Tibial nerve (tissue), 4 donors: ENCODE measurements around the gene CCER1. TPM values are rescaled to one million over a fixed set of nuclear protein-coding genes. Genes with fewer than 3 reads are reported as not detected.

Experiments
- DNase-seq, 2 donors: peaks; one replicate each; pipeline ENCODE4 v3.0.0-alpha.2; 2019; ENCODE audit warnings: low spot score in 2 of 2
- H3K27ac ChIP-seq, 4 donors: fragments of 200-600 bp; sonication (generic) in 3 of 4; one replicate each; pipeline ENCODE4 v1.5.1; 2017 to 2019; ENCODE audit warnings: mild to moderate bottlenecking in 1 of 4
- H3K27me3 ChIP-seq, 2 donors: fragments of 200-600 bp; sonication (generic) in 1 of 2; one replicate each; pipeline versions ENCODE4 v1.5.1 to v1.6.0; 2017 to 2019
- H3K36me3 ChIP-seq, 3 donors: fragments of 200-600 bp; sonication (generic); one replicate each; pipeline ENCODE4 v1.5.1; 2018 to 2019
- H3K4me1 ChIP-seq, 4 donors: fragments of 200-600 bp; sonication (generic) in 3 of 4; one replicate each; pipeline ENCODE4 v1.5.1; 2017 to 2019
- H3K4me3 ChIP-seq, 4 donors: fragments of 200-600 bp; sonication (generic) in 3 of 4; one replicate each; pipeline ENCODE4 v1.5.1; 2017 to 2019; ENCODE audit warnings: mild to moderate bottlenecking in 1 of 4, moderate library complexity in 1 of 4
- H3K9me3 ChIP-seq, 4 donors: fragments of 200-600 bp; sonication (generic) in 3 of 4; one replicate each; pipeline ENCODE4 v1.5.1; 2017 to 2019
- CTCF ChIP-seq, 5 experiments: fragments of 200-600 bp in 3 of 5; fragments of 450-650 bp in 2 of 5; sonication (generic) in 3 of 5; IDR thresholded peaks; one replicate each; pipeline ENCODE4 v1.5.1; 2016 to 2019; ENCODE audit warnings: antibody characterized with exemption in 5 of 5, mild to moderate bottlenecking in 3 of 5, moderate library complexity in 2 of 5
- EP300 ChIP-seq, 2 donors: sonication (generic); formaldehyde crosslinking; IDR thresholded peaks; one replicate each; pipeline ENCODE4 v1.6.1; 2017; ENCODE audit warnings: antibody characterized with exemption in 2 of 2, mild to moderate bottlenecking in 1 of 2
- POLR2A ChIP-seq, 2 donors: fragments of 450-650 bp; IDR thresholded peaks; one replicate each; pipeline ENCODE4 v1.6.1; 2017; ENCODE audit warnings: antibody characterized with exemption in 2 of 2, mild to moderate bottlenecking in 2 of 2, moderate library complexity in 2 of 2
- WGBS, 2 donors: methylation state at CpG; one replicate each; pipeline ENCODE4 v1.1.5; 2018; 5-methylcytosine and 5-hydroxymethylcytosine counted together
- total RNA-seq, 4 donors: library from RNA; depleted of rRNA; stranded (reverse); fragments of >200 nt; gene quantifications; one replicate each; pipeline ENCODE4 v1.1.0, GENCODE V29; 2016

Gene CCER1
- total RNA-seq, 4 donors from 2014 or later: not detected

- H3K9me3 ChIP-seq: no peaks in the 10 kb centered on the region
- TF ChIP-seq POLR2A (IDR thresholded peaks at IDR 0.05) (no peak), CTCF (IDR thresholded peaks at IDR 0.05) (no peak), EP300 (IDR thresholded peaks at IDR 0.05) (no peak)
- 83 to 94% methylated on average over 1 of the region's 1 CpG for WGBS, 2 donors
- no peaks in the 10 kb centered on the region for H3K36me3 ChIP-seq
- DNase-seq: no peak
- H3K4me3 ChIP-seq: no peak overlapping the region
- no peaks in the 10 kb centered on the region for H3K27me3 ChIP-seq
- no peak overlapping the region for H3K27ac ChIP-seq
- no peaks in the 10 kb centered on the region for H3K4me1 ChIP-seq
Observed at GRCh38 chr12:90920222-90920621, 34.8 kb downstream of the CCER1 start.

- WGBS, 2 donors: 23 to 37% methylated on average over 2 of the region's 2 CpGs
- Histone ChIP-seq H3K9me3 (peaks cover 0 to 5% (median 0%) of the 10 kb centered on the region in 4 donors), H3K36me3 (no peaks in the 10 kb centered on the region), H3K4me3 (no peak overlapping the region), H3K27me3 (no peaks in the 10 kb centered on the region), H3K27ac (no peak overlapping the region), H3K4me1 (no peaks in the 10 kb centered on the region)
- DNase-seq: no peak
- no peak for TF ChIP-seq EP300 (IDR thresholded peaks at IDR 0.05)
- no peak for TF ChIP-seq CTCF (IDR thresholded peaks at IDR 0.05)
- TF ChIP-seq POLR2A (IDR thresholded peaks at IDR 0.05): no peak
Observed at GRCh38 chr12:90917431-90917830, 37.5 kb downstream of the CCER1 start.

- TF ChIP-seq EP300 (IDR thresholded peaks at IDR 0.05): no peak
- no peak for TF ChIP-seq POLR2A (IDR thresholded peaks at IDR 0.05)
- TF ChIP-seq CTCF (IDR thresholded peaks at IDR 0.05): no peak
- Histone ChIP-seq H3K4me3 (no peak overlapping the region), H3K9me3 (peaks cover 0 to 5% (median 0%) of the 10 kb centered on the region in 4 donors), H3K4me1 (no peaks in the 10 kb centered on the region), H3K27me3 (no peaks in the 10 kb centered on the region), H3K27ac (no peak overlapping the region), H3K36me3 (no peaks in the 10 kb centered on the region)
- DNase-seq: no peak
Observed at GRCh38 chr12:90916516-90916915, 38.5 kb downstream of the CCER1 start.

- H3K36me3 ChIP-seq: no peaks in the 10 kb centered on the region
- H3K4me1 ChIP-seq: no peaks in the 10 kb centered on the region
- 67 to 80% methylated on average over 2 of the region's 2 CpGs for WGBS, 2 donors
- H3K4me3 ChIP-seq: no peak overlapping the region
- DNase-seq: no peak
- H3K27ac ChIP-seq: no peak overlapping the region
- TF ChIP-seq EP300 (IDR thresholded peaks at IDR 0.05) (no peak), CTCF (IDR thresholded peaks at IDR 0.05) (no peak), POLR2A (IDR thresholded peaks at IDR 0.05) (no peak)
- H3K27me3 ChIP-seq: no peaks in the 10 kb centered on the region
- H3K9me3 ChIP-seq: peaks cover 0 to 5% (median 0%) of the 10 kb centered on the region in 4 donors
Observed at GRCh38 chr12:90915353-90915752, 39.6 kb downstream of the CCER1 start.

- Histone ChIP-seq H3K9me3 (peaks cover 0 to 5% (median 0%) of the 10 kb centered on the region in 4 donors), H3K27ac (no peak overlapping the region)
- 88 to 89% methylated on average over 3 of the region's 3 CpGs for WGBS, 2 donors
Observed at GRCh38 chr12:90910958-90911357, 44.0 kb downstream of the CCER1 start.

More at GRCh38 chr12:90910958-90911357, 44.0 kb downstream of the CCER1 start:
- DNase-seq: no peak
- Histone ChIP-seq H3K4me3 (no peak overlapping the region), H3K4me1 (peaks cover 0 to 6% (median 0%) of the 10 kb centered on the region in 4 donors), H3K36me3 (no peaks in the 10 kb centered on the region), H3K27me3 (no peaks in the 10 kb centered on the region)
- TF ChIP-seq POLR2A (IDR thresholded peaks at IDR 0.05) (no peak), EP300 (IDR thresholded peaks at IDR 0.05) (no peak), CTCF (IDR thresholded peaks at IDR 0.05) (no peak)
